HepG2 (cell line): ENCODE results near the gene OGFR. TPM values are rescaled to one million over a fixed set of nuclear protein-coding genes. Genes with fewer than 3 reads are reported as not detected.

ENCODE experiments used
- ATF6 ChIP-seq: sonication (generic); formaldehyde crosslinking; conservative IDR thresholded peaks from 2 replicates; pipeline ENCODE4 v1.4.0; 2020; ENCODE audit warnings: missing genetic modification reagents
- DMAP1 ChIP-seq: IDR thresholded peaks from 2 replicates; pipeline ENCODE4 v1.6.1; 2016
- ESRRA ChIP-seq: sonication (generic); formaldehyde crosslinking; IDR thresholded peaks from 2 replicates; pipeline ENCODE4 v1.5.1; 2020; ENCODE audit warnings: mild to moderate bottlenecking, low read depth, missing genetic modification reagents
- FOXA1 ChIP-seq, 2 experiments: fragments of 450-650 bp in 1 of 2; sonication (generic) in 1 of 2; formaldehyde crosslinking in 1 of 2; IDR thresholded peaks; 2 replicates each; pipeline versions ENCODE4 v1.4.0 to v1.6.1; 2016 to 2020; ENCODE audit warnings: missing genetic modification reagents in 1 of 2
- HIC2 ChIP-seq: sonication (generic); formaldehyde crosslinking; IDR thresholded peaks from 2 replicates; pipeline ENCODE4 v1.9.0; 2022; ENCODE audit warnings: low read depth, missing genetic modification reagents
- HMGXB4 ChIP-seq, 2 experiments: sonication (generic) in 1 of 2; formaldehyde crosslinking in 1 of 2; IDR thresholded peaks; 2 replicates each; pipeline versions ENCODE4 v1.4.0 to v1.6.1; 2018 to 2020; ENCODE audit warnings: missing genetic modification reagents in 2 of 2, borderline replicate concordance in 1 of 2, low read depth in 1 of 2, mild to moderate bottlenecking in 1 of 2, missing biosample characterization in 1 of 2
- HOXA5 ChIP-seq: sonication (generic); formaldehyde crosslinking; IDR thresholded peaks from 2 replicates; pipeline ENCODE4 v1.4.0; 2020; ENCODE audit warnings: missing genetic modification reagents
- MAFF ChIP-seq: IDR thresholded peaks from 2 replicates; pipeline ENCODE4 v1.6.1; 2011; ENCODE audit warnings: low read depth, low read length, improper control_type of control experiment
- NFKB2 ChIP-seq: sonication (generic); formaldehyde crosslinking; IDR thresholded peaks from 2 replicates; pipeline ENCODE4 v1.4.0; 2020; ENCODE audit warnings: missing genetic modification reagents, borderline replicate concordance
- PATZ1 ChIP-seq: sonication (generic); formaldehyde crosslinking; IDR thresholded peaks from 2 replicates; pipeline ENCODE4 v1.4.0; 2020; ENCODE audit warnings: missing genetic modification reagents
- PITX1 ChIP-seq: sonication (generic); formaldehyde crosslinking; IDR thresholded peaks from 2 replicates; pipeline ENCODE4 v1.5.1; 2020; ENCODE audit warnings: mild to moderate bottlenecking, missing genetic modification reagents
- TBP ChIP-seq: sonication (generic); formaldehyde crosslinking; IDR thresholded peaks from 2 replicates; pipeline ENCODE4 v1.5.0; 2020; ENCODE audit warnings: missing genetic modification reagents
- TOE1 ChIP-seq: sonication (generic); formaldehyde crosslinking; IDR thresholded peaks from 2 replicates; pipeline ENCODE4 v1.4.0; 2020; ENCODE audit warnings: mild to moderate bottlenecking, missing genetic modification reagents
- ZNF136 ChIP-seq: sonication (generic); formaldehyde crosslinking; IDR thresholded peaks from 2 replicates; pipeline ENCODE4 v1.8.1; 2022; ENCODE audit warnings: low read depth, mild to moderate bottlenecking, moderate library complexity, missing genetic modification reagents
- ZNF335 ChIP-seq: sonication (generic); formaldehyde crosslinking; IDR thresholded peaks from 2 replicates; pipeline ENCODE4 v1.4.0; 2020; ENCODE audit warnings: missing genetic modification reagents
- ZNF350 ChIP-seq: sonication (generic); formaldehyde crosslinking; IDR thresholded peaks from 2 replicates; pipeline ENCODE4 v1.4.0; 2020; ENCODE audit warnings: mild to moderate bottlenecking, low read depth, missing genetic modification reagents, borderline replicate concordance
- ZNF530 ChIP-seq: sonication (generic); formaldehyde crosslinking; IDR thresholded peaks from 2 replicates; pipeline ENCODE4 v1.5.0; 2020; ENCODE audit warnings: low read depth, mild to moderate bottlenecking, missing genetic modification reagents
- ZNF572 ChIP-seq: sonication (generic); formaldehyde crosslinking; IDR thresholded peaks from 2 replicates; pipeline ENCODE4 v1.5.1; 2020; ENCODE audit warnings: mild to moderate bottlenecking, missing genetic modification reagents
- ZNF576 ChIP-seq: sonication (generic); formaldehyde crosslinking; IDR thresholded peaks from 2 replicates; pipeline ENCODE4 v1.4.0; 2020; ENCODE audit warnings: mild to moderate bottlenecking, missing genetic modification reagents
- ZNF841 ChIP-seq: sonication (generic); formaldehyde crosslinking; IDR thresholded peaks from 2 replicates; pipeline ENCODE4 v1.8.1; 2023; ENCODE audit warnings: missing genetic modification reagents, borderline replicate concordance
- ZSCAN31 ChIP-seq: sonication (generic); formaldehyde crosslinking; IDR thresholded peaks from 2 replicates; pipeline ENCODE4 v1.5.0; 2020; ENCODE audit warnings: low read depth, mild to moderate bottlenecking, missing genetic modification reagents
- polyA plus RNA-seq, 8 experiments: library from polyadenylated mRNA; depleted of rRNA in 3 of 8; stranded (reverse) in 7 of 8; unstranded in 1 of 8; fragments of >200 nt; fragmentation: Illumina TruSeq in 4 of 8; extraction: Trizol in 4 of 8; gene quantifications; 2 replicates each; pipeline versions ENCODE4 v1.2.1 to v1.2.3, GENCODE V29; 2011 to 2016; ENCODE audit warnings: low read depth in 4 of 8, missing spikeins in 1 of 8, mixed read lengths in 1 of 8; ENCODE audit not compliant: insufficient read depth in 1 of 8
- total RNA-seq, 5 experiments: library from RNA; depleted of rRNA; stranded (reverse); fragments of >200 nt; fragmentation: Illumina TruSeq; extraction: Trizol; gene quantifications; 2 replicates each; pipeline ENCODE4 v1.2.3, GENCODE V29; 2016; ENCODE audit warnings: low read depth in 1 of 5

OGFR gene
- total and polyA plus RNA-seq, 2 of the 13 experiments (the other 11 are each of a cell fraction or from before 2014, with no cell fraction given) = 47.7 to 81.8 TPM

- 0 out of 2 replicates have a peak, but pooled peaks have one; percentile 78 for TF ChIP-seq ATF6 (CRISPR knock-in tag)
- no peak for TF ChIP-seq FOXA1 (IDR thresholded peaks at IDR 0.05)
- TF ChIP-seq FOXA1 (CRISPR knock-in tag; IDR thresholded peaks at IDR 0.05) = peak; percentile 81
- peak; percentile 79; the same call in 1 of the 2 replicates for TF ChIP-seq ESRRA
- TF ChIP-seq ZNF335 (CRISPR knock-in tag) = peak; percentile 95
- no peak for TF ChIP-seq ZNF576 (CRISPR knock-in tag)
- no peak for TF ChIP-seq ZNF530 (CRISPR knock-in tag)
- TF ChIP-seq HMGXB4 (CRISPR knock-in tag; IDR thresholded peaks at IDR 0.05; ENCODE audit: borderline replicate concordance in 1 of 2, low read depth in 1 of 2) = peak; percentile 90 to 97
- no peak for TF ChIP-seq ZNF572 (CRISPR knock-in tag)
- TF ChIP-seq ZNF350 (CRISPR knock-in tag) = peak; percentile 72
- TF ChIP-seq MAFF = no peak
- TF ChIP-seq ZNF136 (CRISPR knock-in tag) = peak; percentile 93; the same call in 1 of the 2 replicates
- TF ChIP-seq PATZ1 (CRISPR knock-in tag) = peak; percentile 85
- TF ChIP-seq ZSCAN31 (CRISPR knock-in tag) = peak; percentile 64; the same call in 1 of the 2 replicates
- TF ChIP-seq PITX1 (CRISPR knock-in tag) = peak; percentile 93
- TF ChIP-seq TBP (CRISPR knock-in tag) = peak; percentile 61; the same call in 1 of the 2 replicates
- peak; percentile 60; the same call in 1 of the 2 replicates for TF ChIP-seq NFKB2
- peak; percentile 82 for TF ChIP-seq DMAP1 (CRISPR knock-in tag)
- peak; percentile 85; the same call in 1 of the 2 replicates for TF ChIP-seq TOE1 (CRISPR knock-in tag)
- peak; percentile 51; the same call in 1 of the 2 replicates for TF ChIP-seq HIC2 (CRISPR knock-in tag)
- TF ChIP-seq HOXA5 (CRISPR knock-in tag) = peak; percentile 97
- no peak for TF ChIP-seq ZNF841 (CRISPR knock-in tag)
Measured at GRCh38 chr20:62822788-62823651, 18.4 kb downstream of the OGFR start (continued).
